ENCODE results near the gene RPL41.

RPL41 gene

GRCh38 chr12:56086096-56086495 lies 30.3 kb upstream of the RPL41 start:
- Histone ChIP-seq H3K36me3 (ENCODE audit: insufficient read depth, low read length) (no peaks in the 10 kb centered on the region; the same call in 1 of the 2 replicates), H3K4me1 (ENCODE audit: insufficient read depth, low read length) (peaks cover 28% of the 10 kb centered on the region), H3K9me3 (ENCODE audit: control insufficient read depth, insufficient read depth, low read length) (no peaks in the 10 kb centered on the region), H3K9ac (ENCODE audit: low read depth, low read length) (no peak overlapping the region)

- H3K9ac ChIP-seq (ENCODE audit: low read depth, low read length), result no peak overlapping the region
- peaks cover 22% of the 10 kb centered on the region for H3K4me1 ChIP-seq (ENCODE audit: insufficient read depth, low read length)
- H3K9me3 ChIP-seq (ENCODE audit: control insufficient read depth, insufficient read depth, low read length), result no peaks in the 10 kb centered on the region
- no peaks in the 10 kb centered on the region; the same call in 1 of the 2 replicates for H3K36me3 ChIP-seq (ENCODE audit: insufficient read depth, low read length)
These were observed 29.8 kb upstream of the RPL41 start for GRCh38 chr12:56086608-56087007.

GRCh38 chr12:56087220-56087619 lies 29.2 kb upstream of the RPL41 start:
- Histone ChIP-seq H3K36me3 (ENCODE audit: insufficient read depth, low read length) (no peaks in the 10 kb centered on the region; the same call in 1 of the 2 replicates), H3K9ac (ENCODE audit: low read depth, low read length) (no peak overlapping the region), H3K9me3 (ENCODE audit: control insufficient read depth, insufficient read depth, low read length) (no peaks in the 10 kb centered on the region), H3K4me1 (ENCODE audit: insufficient read depth, low read length) (peaks cover 16% of the 10 kb centered on the region)

GRCh38 chr12:56097738-56098137 lies 18.7 kb upstream of the RPL41 start:
- H3K36me3 ChIP-seq (ENCODE audit: insufficient read depth, low read length), result peaks cover 15% of the 10 kb centered on the region; the same call in 1 of the 2 replicates
- no peak overlapping the region for H3K9ac ChIP-seq (ENCODE audit: low read depth, low read length)
- no peaks in the 10 kb centered on the region for H3K9me3 ChIP-seq (ENCODE audit: control insufficient read depth, insufficient read depth, low read length)
- H3K4me1 ChIP-seq (ENCODE audit: insufficient read depth, low read length), result no peaks in the 10 kb centered on the region

GRCh38 chr12:56098592-56098991 lies 17.8 kb upstream of the RPL41 start:
- Histone ChIP-seq H3K4me1 (ENCODE audit: insufficient read depth, low read length) (0 out of 2 replicates have a peak, but pooled peaks cover 3% of the 10 kb centered on the region), H3K9me3 (ENCODE audit: control insufficient read depth, insufficient read depth, low read length) (no peaks in the 10 kb centered on the region), H3K9ac (ENCODE audit: low read depth, low read length) (no peak overlapping the region), H3K36me3 (ENCODE audit: insufficient read depth, low read length) (peaks cover 13% of the 10 kb centered on the region; the same call in 1 of the 2 replicates)

- H3K36me3 ChIP-seq (ENCODE audit: insufficient read depth, low read length), result peaks cover 5% of the 10 kb centered on the region; the same call in 1 of the 2 replicates
- H3K9me3 ChIP-seq (ENCODE audit: control insufficient read depth, insufficient read depth, low read length), result no peaks in the 10 kb centered on the region
- H3K4me1 ChIP-seq (ENCODE audit: insufficient read depth, low read length), result 0 out of 2 replicates have a peak, but pooled peaks cover 3% of the 10 kb centered on the region
- no peak overlapping the region for H3K9ac ChIP-seq (ENCODE audit: low read depth, low read length)
These were observed 16.6 kb upstream of the RPL41 start for GRCh38 chr12:56099787-56100186.

- Histone ChIP-seq H3K9me3 (ENCODE audit: control insufficient read depth, insufficient read depth, low read length) (no peaks in the 10 kb centered on the region), H3K4me1 (ENCODE audit: insufficient read depth, low read length) (peaks cover 10% of the 10 kb centered on the region), H3K36me3 (ENCODE audit: insufficient read depth, low read length) (peaks cover 2% of the 10 kb centered on the region; the same call in 1 of the 2 replicates), H3K9ac (ENCODE audit: low read depth, low read length) (no peak overlapping the region)
These were observed 15.4 kb upstream of the RPL41 start for GRCh38 chr12:56101045-56101444.

GRCh38 chr12:56102683-56103065 lies 13.8 kb upstream of the RPL41 start:
- Histone ChIP-seq H3K36me3 (ENCODE audit: insufficient read depth, low read length) (peaks cover 14% of the 10 kb centered on the region), H3K9ac (ENCODE audit: low read depth, low read length) (no peak overlapping the region), H3K4me1 (ENCODE audit: insufficient read depth, low read length) (peaks cover 14% of the 10 kb centered on the region), H3K9me3 (ENCODE audit: control insufficient read depth, insufficient read depth, low read length) (no peaks in the 10 kb centered on the region)

GRCh38 chr12:56103066-56103711 lies 13.2 kb upstream of the RPL41 start:
- Histone ChIP-seq H3K9ac (ENCODE audit: low read depth, low read length) (peak overlapping the region; percentile 72), H3K36me3 (ENCODE audit: insufficient read depth, low read length) (peaks cover 19% of the 10 kb centered on the region), H3K9me3 (ENCODE audit: control insufficient read depth, insufficient read depth, low read length) (no peaks in the 10 kb centered on the region), H3K4me1 (ENCODE audit: insufficient read depth, low read length) (peaks cover 14% of the 10 kb centered on the region)

- Histone ChIP-seq H3K9me3 (ENCODE audit: control insufficient read depth, insufficient read depth, low read length) (no peaks in the 10 kb centered on the region), H3K4me1 (ENCODE audit: insufficient read depth, low read length) (peaks cover 14% of the 10 kb centered on the region), H3K36me3 (ENCODE audit: insufficient read depth, low read length) (peaks cover 22% of the 10 kb centered on the region), H3K9ac (ENCODE audit: low read depth, low read length) (peak overlapping the region; percentile 72)
These were observed 12.7 kb upstream of the RPL41 start for GRCh38 chr12:56103823-56104108.

- Histone ChIP-seq H3K4me1 (ENCODE audit: insufficient read depth, low read length) (peaks cover 14% of the 10 kb centered on the region), H3K9ac (ENCODE audit: low read depth, low read length) (peak within 1 kb of the TSS; percentile 72), H3K36me3 (ENCODE audit: insufficient read depth, low read length) (peaks cover 22% of the 10 kb centered on the region), H3K9me3 (ENCODE audit: control insufficient read depth, insufficient read depth, low read length) (no peaks in the 10 kb centered on the region)
These were observed 12.2 kb upstream of the RPL41 start, which contains the start of gene PA2G4 for GRCh38 chr12:56104109-56104814. PA2G4 (plus strand) TSS chr12:56104559; CDS start chr12:56104738, 179 bp downstream.

- no peaks in the 10 kb centered on the region for H3K9me3 ChIP-seq (ENCODE audit: control insufficient read depth, insufficient read depth, low read length)
- peaks cover 28% of the 10 kb centered on the region for H3K36me3 ChIP-seq (ENCODE audit: insufficient read depth, low read length)
- H3K4me1 ChIP-seq (ENCODE audit: insufficient read depth, low read length), result peaks cover 14% of the 10 kb centered on the region
- H3K9ac ChIP-seq (ENCODE audit: low read depth, low read length), result peak overlapping the region; percentile 72
These were observed 11.4 kb upstream of the RPL41 start for GRCh38 chr12:56104815-56105608.

GRCh38 chr12:56105609-56105902 lies 10.9 kb upstream of the RPL41 start:
- H3K9me3 ChIP-seq (ENCODE audit: control insufficient read depth, insufficient read depth, low read length), result no peaks in the 10 kb centered on the region
- peak overlapping the region; percentile 72 for H3K9ac ChIP-seq (ENCODE audit: low read depth, low read length)
- H3K4me1 ChIP-seq (ENCODE audit: insufficient read depth, low read length), result peaks cover 14% of the 10 kb centered on the region
- peaks cover 33% of the 10 kb centered on the region for H3K36me3 ChIP-seq (ENCODE audit: insufficient read depth, low read length)

GRCh38 chr12:56107242-56107641 lies 9.2 kb upstream of the RPL41 start:
- Histone ChIP-seq H3K9ac (ENCODE audit: low read depth, low read length) (no peak overlapping the region), H3K36me3 (ENCODE audit: insufficient read depth, low read length) (peaks cover 39% of the 10 kb centered on the region)

More at GRCh38 chr12:56107242-56107641, 9.2 kb upstream of the RPL41 start:
- H3K9me3 ChIP-seq (ENCODE audit: control insufficient read depth, insufficient read depth, low read length), result no peaks in the 10 kb centered on the region
- peaks cover 14% of the 10 kb centered on the region for H3K4me1 ChIP-seq (ENCODE audit: insufficient read depth, low read length)

All from ES-I3 (cell line).